HL-60 (cell line): Measurements from ENCODE around the gene DEGS2.

Source experiments
- POLR2AphosphoS5 ChIP-seq: IDR thresholded peaks from 2 replicates; pipeline ENCODE4 v1.6.1; 2012; ENCODE audit warnings: low read depth
- TF ChIP-seq, protein P1 (sequence below): IDR thresholded peaks from one replicate; pipeline ENCODE4 v1.5.1; 2011; ENCODE audit warnings: low read length, control low read depth, inconsistent platforms; ENCODE audit not compliant: insufficient read depth

DNA sequence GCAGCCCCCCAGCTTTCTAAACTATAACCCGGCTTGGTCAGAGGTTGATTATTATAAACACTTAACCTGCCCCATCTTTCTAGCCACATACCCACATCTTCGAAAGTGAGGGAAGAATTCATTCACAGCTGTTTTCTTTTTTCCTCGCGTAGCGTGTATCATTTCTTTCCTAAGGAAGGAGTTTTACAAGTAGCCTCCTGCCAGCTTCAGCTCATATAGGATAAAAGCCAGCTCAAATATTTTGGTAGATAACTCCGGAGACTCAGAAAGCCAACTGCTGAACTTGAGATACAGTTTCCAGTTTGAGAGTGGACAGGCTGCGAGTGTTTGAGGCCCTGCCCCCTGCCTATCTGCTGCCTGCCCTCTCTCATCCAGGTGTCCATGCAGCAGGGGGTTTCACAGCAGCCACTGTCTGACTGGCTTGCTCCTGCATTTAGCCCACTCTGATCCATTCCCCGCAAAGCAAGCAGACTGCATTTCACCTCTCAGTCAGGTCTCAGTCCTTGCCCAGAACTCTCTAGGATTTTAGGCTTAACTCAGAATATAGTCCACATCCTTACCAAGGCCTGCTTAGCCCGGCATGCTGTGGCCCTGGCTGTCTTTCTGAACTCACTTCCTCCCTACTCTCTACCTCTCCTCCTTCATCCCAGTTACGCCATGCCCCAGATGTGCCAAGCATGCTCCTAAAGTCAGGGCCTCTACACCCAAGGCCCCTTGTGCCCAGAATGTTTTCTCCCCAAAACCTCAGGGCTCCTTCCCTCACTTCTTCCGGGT is 47.3 kb downstream of the DEGS2 start:
- TF ChIP-seq, protein P1, sequence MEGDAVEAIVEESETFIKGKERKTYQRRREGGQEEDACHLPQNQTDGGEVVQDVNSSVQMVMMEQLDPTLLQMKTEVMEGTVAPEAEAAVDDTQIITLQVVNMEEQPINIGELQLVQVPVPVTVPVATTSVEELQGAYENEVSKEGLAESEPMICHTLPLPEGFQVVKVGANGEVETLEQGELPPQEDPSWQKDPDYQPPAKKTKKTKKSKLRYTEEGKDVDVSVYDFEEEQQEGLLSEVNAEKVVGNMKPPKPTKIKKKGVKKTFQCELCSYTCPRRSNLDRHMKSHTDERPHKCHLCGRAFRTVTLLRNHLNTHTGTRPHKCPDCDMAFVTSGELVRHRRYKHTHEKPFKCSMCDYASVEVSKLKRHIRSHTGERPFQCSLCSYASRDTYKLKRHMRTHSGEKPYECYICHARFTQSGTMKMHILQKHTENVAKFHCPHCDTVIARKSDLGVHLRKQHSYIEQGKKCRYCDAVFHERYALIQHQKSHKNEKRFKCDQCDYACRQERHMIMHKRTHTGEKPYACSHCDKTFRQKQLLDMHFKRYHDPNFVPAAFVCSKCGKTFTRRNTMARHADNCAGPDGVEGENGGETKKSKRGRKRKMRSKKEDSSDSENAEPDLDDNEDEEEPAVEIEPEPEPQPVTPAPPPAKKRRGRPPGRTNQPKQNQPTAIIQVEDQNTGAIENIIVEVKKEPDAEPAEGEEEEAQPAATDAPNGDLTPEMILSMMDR: no peak
- TF ChIP-seq POLR2AphosphoS5: no peak
